GM23338 (cell line): ENCODE results near the gene VGLL4. TPM values are rescaled to one million over a fixed set of nuclear protein-coding genes. Genes with fewer than 3 reads are reported as not detected.

Experiments
- ATAC-seq: fragments of 200-7000 bp; cut with Tn5 transposase; 3 replicates; pipeline ENCODE4 v1.9.1; 2020
- DNase-seq: peaks from one replicate; pipeline ENCODE4 v3.0.0-alpha.2; 2015; ENCODE audit warnings: low spot score
- H2AFZ ChIP-seq: fragments of 200-600 bp; sonication (generic); 2 replicates; pipeline ENCODE4 v1.8.0; 2016; ENCODE audit warnings: antibody characterized with exemption, mild to moderate bottlenecking, moderate library complexity
- H3F3A ChIP-seq: fragments of 200-600 bp; sonication (generic); replicated peaks from 2 replicates; pipeline ENCODE4 v1.8.0; 2017; ENCODE audit warnings: antibody characterized with exemption, mixed run types, low read depth
- H3K27ac ChIP-seq: fragments of 200-600 bp; sonication (generic); 2 replicates; pipeline ENCODE4 v1.6.1; 2016; ENCODE audit warnings: low read depth
- H3K27me3 ChIP-seq: fragments of 200-600 bp; sonication (generic); 2 replicates; pipeline ENCODE4 v1.8.0; 2016; ENCODE audit warnings: mild to moderate bottlenecking, mixed run types, moderate library complexity; ENCODE audit not compliant: insufficient read depth
- H3K36me3 ChIP-seq: fragments of 200-600 bp; sonication (generic); 2 replicates; pipeline ENCODE4 v1.8.0; 2016; ENCODE audit warnings: mild to moderate bottlenecking; ENCODE audit not compliant: insufficient read depth
- H3K4me1 ChIP-seq: fragments of 200-600 bp; sonication (generic); 2 replicates; pipeline ENCODE4 v1.8.0; 2016; ENCODE audit warnings: mild to moderate bottlenecking, moderate library complexity; ENCODE audit not compliant: insufficient read depth
- H3K4me2 ChIP-seq: fragments of 200-600 bp; sonication (generic); 2 replicates; pipeline ENCODE4 v1.7.1; 2017; ENCODE audit warnings: mixed run types
- H3K4me3 ChIP-seq: fragments of 200-600 bp; sonication (generic); 2 replicates; pipeline ENCODE4 v1.6.1; 2016; ENCODE audit warnings: mixed run types
- H3K79me2 ChIP-seq: fragments of 200-600 bp; sonication (generic); replicated peaks from 2 replicates; pipeline ENCODE4 v1.8.0; 2017; ENCODE audit warnings: mild to moderate bottlenecking; ENCODE audit not compliant: insufficient read depth
- H3K9me2 ChIP-seq: fragments of 200-600 bp; sonication (generic); 2 replicates; pipeline ENCODE4 v1.8.0; 2017; ENCODE audit not compliant: insufficient read depth
- H4K20me1 ChIP-seq: fragments of 200-600 bp; sonication (generic); replicated peaks from 2 replicates; pipeline ENCODE4 v1.8.0; 2017; ENCODE audit warnings: mild to moderate bottlenecking; ENCODE audit not compliant: insufficient read depth
- H3K27ac Mint-ChIP-seq: 2 replicates; pipeline ENCODE4 v1.8.0; 2020; ENCODE audit warnings: inconsistent platforms, mild to moderate bottlenecking, moderate library complexity, mixed read lengths
- H3K27me3 Mint-ChIP-seq: 3 replicates; pipeline ENCODE4 v1.8.0; 2022; ENCODE audit warnings: low read depth, mild to moderate bottlenecking, moderate library complexity, mixed read lengths, inconsistent platforms; ENCODE audit not compliant: insufficient read depth, poor library complexity
- H3K36me3 Mint-ChIP-seq: 3 replicates; pipeline ENCODE4 v1.8.0; 2021; ENCODE audit warnings: low read depth, mild to moderate bottlenecking, inconsistent platforms, moderate library complexity, mixed read lengths
- H3K4me1 Mint-ChIP-seq: 3 replicates; pipeline ENCODE4 v1.8.0; 2020; ENCODE audit warnings: mild to moderate bottlenecking, inconsistent platforms, mixed read lengths
- H3K4me3 Mint-ChIP-seq: 3 replicates; pipeline ENCODE4 v1.8.0; 2021; ENCODE audit warnings: moderate library complexity, mild to moderate bottlenecking, inconsistent platforms, mixed read lengths
- H3K9me3 Mint-ChIP-seq: 3 replicates; pipeline ENCODE4 v1.8.0; 2020; ENCODE audit warnings: moderate library complexity, mild to moderate bottlenecking, inconsistent platforms, mixed read lengths
- CREB1 ChIP-seq: fragments of 250-450 bp; sonication (Bioruptor Pico); IDR thresholded peaks from 2 replicates; pipeline ENCODE4 v1.5.0; 2020; ENCODE audit warnings: low read depth, mild to moderate bottlenecking, moderate library complexity
- CTCF ChIP-seq, 2 experiments: fragments of 200-600 bp in 1 of 2; sonication (generic) in 1 of 2; conservative IDR thresholded peaks; 2 replicates each; pipeline versions ENCODE4 v1.5.1 to v1.6.1; 2016 to 2017; ENCODE audit warnings: antibody characterized with exemption in 2 of 2, low read depth in 2 of 2, mild to moderate bottlenecking in 2 of 2, moderate library complexity in 1 of 2
- ZNF462 ChIP-seq: fragments of 250-450 bp; sonication (Bioruptor Pico); IDR thresholded peaks from 2 replicates; pipeline ENCODE4 v1.5.0; 2020; ENCODE audit warnings: mild to moderate bottlenecking, moderate library complexity
- polyA plus RNA-seq: library from polyadenylated mRNA; unstranded; fragments of >200 nt; fragmentation: Nextera tagmentation; extraction: Ambion mirVana; gene quantifications from 2 replicates; pipeline ENCODE4 v1.2.1, GENCODE V29; 2016
- total RNA-seq: library from RNA; depleted of rRNA; stranded (reverse); fragments of >200 nt; shearing (Covaris generic); gene quantifications from 2 replicates; pipeline ENCODE4 v1.2.3, GENCODE V29; 2014

The VGLL4 gene
- total and polyA plus RNA-seq, 2 experiments from 2014 or later = 20.8 to 45.9 TPM

GRCh38 chr3:11624161-11624560 is 19.6 kb downstream of the VGLL4 start (continued):
- TF ChIP-seq ZNF462 (CRISPR knock-in tag) (no peak), CREB1 (CRISPR knock-in tag) (no peak), CTCF (conservative IDR thresholded peaks at IDR 0.05; ENCODE audit: low read depth in 2 of 2) (no peak)

GRCh38 chr3:11622586-11623550 is 20.8 kb downstream of the VGLL4 start:
- H3K4me3 ChIP-seq = no peak overlapping the region
- H3K27ac Mint-ChIP-seq = no peak overlapping the region
- no peaks in the 10 kb centered on the region for H3K9me3 Mint-ChIP-seq
- H3K4me3 Mint-ChIP-seq = no peak overlapping the region
- peaks cover 24% of the 10 kb centered on the region for H3K4me1 ChIP-seq
- no peak overlapping the region for H3K27ac ChIP-seq
- no peaks in the 10 kb centered on the region for H3F3A ChIP-seq
- ATAC-seq (no peak), DNase-seq (no peak)
- peaks cover 62% of the 10 kb centered on the region for H3K4me1 Mint-ChIP-seq
- no peak overlapping the region for H2AFZ ChIP-seq
- H3K4me2 ChIP-seq = no peak overlapping the region
- no peaks in the 10 kb centered on the region for H3K27me3 Mint-ChIP-seq
- no peaks in the 10 kb centered on the region for H3K27me3 ChIP-seq
- no peaks in the 10 kb centered on the region for H3K9me2 ChIP-seq
- no peaks in the 10 kb centered on the region for H3K36me3 Mint-ChIP-seq
- peaks cover 99% of the 10 kb centered on the region for H3K79me2 ChIP-seq
- peaks cover 35% of the 10 kb centered on the region for H4K20me1 ChIP-seq
- H3K36me3 ChIP-seq = no peaks in the 10 kb centered on the region
- no peak for TF ChIP-seq CTCF (conservative IDR thresholded peaks at IDR 0.05; ENCODE audit: low read depth in 2 of 2)
